Ishikawa (cell line): ENCODE results near the gene SLC25A44.

Experiments
- CEBPB ChIP-seq: IDR thresholded peaks from 2 replicates; pipeline ENCODE4 v1.6.1; 2012
- CREB1 ChIP-seq: IDR thresholded peaks from 2 replicates; pipeline ENCODE4 v1.6.1; 2012; ENCODE audit warnings: low read depth
- EGR1 ChIP-seq: IDR thresholded peaks from 2 replicates; pipeline ENCODE4 v1.6.1; 2012
- EP300 ChIP-seq: IDR thresholded peaks from 2 replicates; pipeline ENCODE4 v1.6.1; 2012; ENCODE audit warnings: borderline replicate concordance
- FOXM1 ChIP-seq: IDR thresholded peaks from 2 replicates; pipeline ENCODE4 v1.6.1; 2012; ENCODE audit warnings: low read depth, borderline replicate concordance
- NFIC ChIP-seq: IDR thresholded peaks from 2 replicates; pipeline ENCODE4 v1.6.1; 2012
- RAD21 ChIP-seq: IDR thresholded peaks from 2 replicates; pipeline ENCODE4 v1.6.1; 2012; ENCODE audit warnings: low read depth
- TAF1 ChIP-seq: IDR thresholded peaks from 2 replicates; pipeline ENCODE4 v1.6.1; 2012; ENCODE audit warnings: low read depth, mild to moderate bottlenecking
- TCF12 ChIP-seq: IDR thresholded peaks from 2 replicates; pipeline ENCODE4 v1.6.1; 2012; ENCODE audit warnings: low read depth
- TEAD4 ChIP-seq: IDR thresholded peaks from 2 replicates; pipeline ENCODE4 v1.6.1; 2012
- YY1 ChIP-seq: IDR thresholded peaks from 2 replicates; pipeline ENCODE4 v1.6.1; 2012; ENCODE audit warnings: low read depth
- ZBTB7A ChIP-seq: IDR thresholded peaks from 2 replicates; pipeline ENCODE4 v1.6.1; 2012; ENCODE audit warnings: low read depth
- TF ChIP-seq, protein P1 (sequence below): IDR thresholded peaks from 2 replicates; pipeline ENCODE4 v1.6.1; 2012
- TF ChIP-seq, protein P2 (sequence below): IDR thresholded peaks from 2 replicates; pipeline ENCODE4 v1.6.1; 2012
- TF ChIP-seq, protein P3 (sequence below): IDR thresholded peaks from 2 replicates; pipeline ENCODE4 v1.6.1; 2012; ENCODE audit warnings: low read depth, mild to moderate bottlenecking

Gene SLC25A44

DNA sequence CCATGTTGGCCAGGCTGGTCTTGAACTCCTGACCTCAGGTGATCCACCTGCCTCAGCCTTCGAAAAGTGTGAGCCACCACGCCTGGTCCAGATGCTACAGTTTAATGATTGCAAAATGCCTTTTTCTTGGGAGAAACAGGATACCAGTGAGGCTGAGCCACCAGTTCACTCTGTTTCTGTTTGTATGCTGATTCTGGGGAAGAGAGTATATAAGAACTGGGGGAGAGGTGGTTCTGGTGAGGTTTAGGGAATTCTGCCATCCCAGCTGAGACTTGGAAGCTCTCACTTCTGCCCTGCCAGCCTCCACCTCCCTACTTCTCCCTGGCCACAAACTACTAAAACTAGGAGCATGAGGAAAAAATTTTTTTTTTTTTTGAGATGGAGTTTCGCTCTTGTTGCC is 10.8 kb downstream of the SLC25A44 start:
- TF ChIP-seq CREB1 (no peak), FOXM1 (no peak), ZBTB7A (no peak), RAD21 (no peak), NFIC (no peak), YY1 (no peak)
- TF ChIP-seq, protein P1, sequence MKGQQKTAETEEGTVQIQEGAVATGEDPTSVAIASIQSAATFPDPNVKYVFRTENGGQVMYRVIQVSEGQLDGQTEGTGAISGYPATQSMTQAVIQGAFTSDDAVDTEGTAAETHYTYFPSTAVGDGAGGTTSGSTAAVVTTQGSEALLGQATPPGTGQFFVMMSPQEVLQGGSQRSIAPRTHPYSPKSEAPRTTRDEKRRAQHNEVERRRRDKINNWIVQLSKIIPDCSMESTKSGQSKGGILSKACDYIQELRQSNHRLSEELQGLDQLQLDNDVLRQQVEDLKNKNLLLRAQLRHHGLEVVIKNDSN, result no peak
- TF ChIP-seq, protein P2, sequence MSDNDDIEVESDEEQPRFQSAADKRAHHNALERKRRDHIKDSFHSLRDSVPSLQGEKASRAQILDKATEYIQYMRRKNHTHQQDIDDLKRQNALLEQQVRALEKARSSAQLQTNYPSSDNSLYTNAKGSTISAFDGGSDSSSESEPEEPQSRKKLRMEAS, result no peak

DNA sequence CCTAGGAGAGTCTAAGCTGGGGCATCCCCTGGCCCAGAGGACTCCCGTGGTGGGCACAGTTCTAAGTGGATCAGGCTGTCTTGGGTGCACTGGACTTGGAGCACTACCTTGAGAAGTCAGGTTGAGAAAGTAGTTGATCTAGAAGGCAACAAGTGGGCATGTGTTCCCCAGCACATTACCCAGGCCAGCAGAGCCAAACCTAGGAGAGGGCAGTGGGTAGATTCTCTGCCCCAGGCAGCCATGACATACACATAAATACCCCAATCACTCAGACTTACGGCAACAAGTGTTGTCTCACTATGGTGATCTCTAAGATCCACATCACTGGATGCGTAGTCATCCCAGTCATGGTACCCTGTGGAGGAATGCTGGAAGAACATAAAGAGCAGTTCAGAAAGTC is 17.3 kb downstream of the SLC25A44 start:
- TF ChIP-seq CREB1 (no peak), TEAD4 (no peak), EP300 (no peak), TAF1 (no peak), YY1 (no peak), FOXM1 (no peak), CEBPB (no peak), EGR1 (no peak), RAD21 (no peak), TCF12 (no peak), ZBTB7A (no peak)
- TF ChIP-seq, protein P1, result no peak
- TF ChIP-seq, protein P3, sequence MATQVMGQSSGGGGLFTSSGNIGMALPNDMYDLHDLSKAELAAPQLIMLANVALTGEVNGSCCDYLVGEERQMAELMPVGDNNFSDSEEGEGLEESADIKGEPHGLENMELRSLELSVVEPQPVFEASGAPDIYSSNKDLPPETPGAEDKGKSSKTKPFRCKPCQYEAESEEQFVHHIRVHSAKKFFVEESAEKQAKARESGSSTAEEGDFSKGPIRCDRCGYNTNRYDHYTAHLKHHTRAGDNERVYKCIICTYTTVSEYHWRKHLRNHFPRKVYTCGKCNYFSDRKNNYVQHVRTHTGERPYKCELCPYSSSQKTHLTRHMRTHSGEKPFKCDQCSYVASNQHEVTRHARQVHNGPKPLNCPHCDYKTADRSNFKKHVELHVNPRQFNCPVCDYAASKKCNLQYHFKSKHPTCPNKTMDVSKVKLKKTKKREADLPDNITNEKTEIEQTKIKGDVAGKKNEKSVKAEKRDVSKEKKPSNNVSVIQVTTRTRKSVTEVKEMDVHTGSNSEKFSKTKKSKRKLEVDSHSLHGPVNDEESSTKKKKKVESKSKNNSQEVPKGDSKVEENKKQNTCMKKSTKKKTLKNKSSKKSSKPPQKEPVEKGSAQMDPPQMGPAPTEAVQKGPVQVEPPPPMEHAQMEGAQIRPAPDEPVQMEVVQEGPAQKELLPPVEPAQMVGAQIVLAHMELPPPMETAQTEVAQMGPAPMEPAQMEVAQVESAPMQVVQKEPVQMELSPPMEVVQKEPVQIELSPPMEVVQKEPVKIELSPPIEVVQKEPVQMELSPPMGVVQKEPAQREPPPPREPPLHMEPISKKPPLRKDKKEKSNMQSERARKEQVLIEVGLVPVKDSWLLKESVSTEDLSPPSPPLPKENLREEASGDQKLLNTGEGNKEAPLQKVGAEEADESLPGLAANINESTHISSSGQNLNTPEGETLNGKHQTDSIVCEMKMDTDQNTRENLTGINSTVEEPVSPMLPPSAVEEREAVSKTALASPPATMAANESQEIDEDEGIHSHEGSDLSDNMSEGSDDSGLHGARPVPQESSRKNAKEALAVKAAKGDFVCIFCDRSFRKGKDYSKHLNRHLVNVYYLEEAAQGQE, result no peak
- TF ChIP-seq, protein P2, result no peak

DNA sequence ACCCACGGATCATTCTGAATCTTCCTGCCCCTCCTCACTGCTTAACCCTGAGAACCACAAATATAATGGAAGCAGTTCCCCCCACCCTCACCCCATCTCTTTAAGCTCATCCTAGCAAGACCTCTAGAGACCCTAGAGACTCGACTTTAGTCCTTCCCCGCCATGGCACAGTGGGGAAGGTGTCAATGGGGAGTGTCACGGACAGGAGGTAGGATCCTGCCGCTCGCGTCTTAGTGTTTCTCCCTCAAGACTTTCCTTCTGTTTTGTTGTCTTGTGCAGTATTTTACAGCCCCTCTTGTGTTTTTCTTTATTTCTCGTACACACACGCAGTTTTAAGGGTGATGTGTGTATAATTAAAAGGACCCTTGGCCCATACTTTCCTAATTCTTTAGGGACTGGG is 18.2 kb downstream of the SLC25A44 start:
- TF ChIP-seq CREB1, result no peak
- no peak for TF ChIP-seq YY1
- no peak for TF ChIP-seq TCF12
- no peak for TF ChIP-seq TEAD4
- TF ChIP-seq, protein P2, result no peak
- TF ChIP-seq CEBPB, result no peak
- TF ChIP-seq TAF1, result no peak
- TF ChIP-seq EGR1, result no peak
- no peak for TF ChIP-seq ZBTB7A
- TF ChIP-seq EP300, result no peak
- TF ChIP-seq FOXM1, result no peak
- TF ChIP-seq, protein P1, result no peak
- TF ChIP-seq NFIC, result no peak

DNA sequence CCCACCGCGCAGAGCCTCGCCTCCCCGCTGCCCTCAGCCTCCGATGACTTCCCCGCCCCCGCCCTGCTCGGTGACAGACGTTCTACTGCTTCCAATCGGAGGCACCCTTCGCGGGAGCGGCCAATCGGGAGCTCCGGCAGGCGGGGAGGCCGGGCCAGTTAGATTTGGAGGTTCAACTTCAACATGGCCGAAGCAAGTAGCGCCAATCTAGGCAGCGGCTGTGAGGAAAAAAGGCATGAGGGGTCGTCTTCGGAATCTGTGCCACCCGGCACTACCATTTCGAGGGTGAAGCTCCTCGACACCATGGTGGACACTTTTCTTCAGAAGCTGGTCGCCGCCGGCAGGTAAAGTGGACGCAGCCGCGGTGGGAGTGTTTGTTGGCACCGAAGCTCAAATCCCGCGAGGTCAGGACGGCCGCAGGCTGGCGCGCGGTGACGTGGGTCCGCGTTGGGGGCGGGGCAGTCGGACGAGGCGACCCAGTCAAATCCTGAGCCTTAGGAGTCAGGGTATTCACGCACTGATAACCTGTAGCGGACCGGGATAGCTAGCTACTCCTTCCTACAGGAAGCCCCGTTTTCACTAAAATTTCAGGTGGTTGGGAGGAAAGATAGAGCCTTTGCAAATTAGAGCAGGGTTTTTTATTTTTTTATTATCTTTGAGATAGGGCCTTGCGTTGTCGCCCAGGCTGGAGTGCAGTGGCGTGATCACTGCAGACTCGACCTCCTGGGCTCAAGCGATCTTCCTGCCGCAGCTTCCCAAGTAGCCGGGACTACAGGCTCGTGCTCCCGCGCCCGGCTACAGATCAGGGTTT is 19.1 kb downstream of the SLC25A44 start, which contains the start of gene PMF1:
PMF1 (plus strand) TSS at position 175 of the 811 bp plus-strand sequence; CDS start at position 184, 9 bp downstream.
- TF ChIP-seq YY1 (peak; percentile 92), EGR1 (peak; percentile 65; the same call in 1 of the 2 replicates), TEAD4 (peak; percentile 14; the same call in 1 of the 2 replicates), ZBTB7A (no peak; the same call in 1 of the 2 replicates), NFIC (0 out of 2 replicates have a peak, but pooled peaks have one; percentile 29), RAD21 (no peak), TAF1 (peak; percentile 90), EP300 (no peak; the same call in 1 of the 2 replicates), CREB1 (peak; percentile 84), CEBPB (no peak; the same call in 1 of the 2 replicates), TCF12 (no peak), FOXM1 (no peak)
- TF ChIP-seq, protein P1, result no peak; the same call in 1 of the 2 replicates
- TF ChIP-seq, protein P2, result peak; percentile 76; the same call in 1 of the 2 replicates
- TF ChIP-seq, protein P3, result no peak
